ENCODE data around the gene MTX3. TPM values are rescaled to one million over a fixed set of nuclear protein-coding genes. Genes with fewer than 3 reads are reported as not detected.

MTX3 gene
- total RNA-seq = 9.7 TPM
- long read RNA-seq, full-length matches to known transcripts = 2 of 2 reads
- long read RNA-seq, partial matches to known transcripts = 0 of 2 reads
- long read RNA-seq, other reads (novel, unspliced or antisense) = 0 of 2 reads

GRCh38 chr5:79990598-79991507 lies at the start of gene MTX3:
Gene MTX3, minus strand, starts transcription at chr5:79991262. Its CDS starts 24 bp downstream, at chr5:79991238.
- DNase-seq (ENCODE audit: missing footprints) = peak; percentile 93
- ATAC-seq = peak; percentile 96
- intact Hi-C loops (cut with DNase I) = loop anchor here (5.0 kb wide), 2 partner anchors 91 to 191 kb away; no protein-coding TSS in a partner anchor

GRCh38 chr5:80039650-80040049 lies 48.6 kb upstream of the MTX3 start:
- intact Hi-C loops (cut with DNase I) = loop anchor here (5.0 kb wide), 1 partner anchor 67 kb away; no protein-coding TSS in a partner anchor
- ATAC-seq = no peak
- no peak for DNase-seq (ENCODE audit: missing footprints)

GRCh38 chr5:80037366-80037765 lies 46.3 kb upstream of the MTX3 start:
- ATAC-seq (no peak), DNase-seq (ENCODE audit: missing footprints) (no peak)
- intact Hi-C loops (cut with DNase I) = loop anchor here (5.0 kb wide), 1 partner anchor 65 kb away; no protein-coding TSS in a partner anchor

- DNase-seq (ENCODE audit: missing footprints) (no peak), ATAC-seq (no peak)
- intact Hi-C loops (cut with DNase I) = loop anchor here (5.0 kb wide), 1 partner anchor 64 kb away; no protein-coding TSS in a partner anchor
Measured at GRCh38 chr5:80036615-80037014, 45.6 kb upstream of the MTX3 start.

GRCh38 chr5:80035839-80036238 lies 44.8 kb upstream of the MTX3 start:
- ATAC-seq (no peak), DNase-seq (ENCODE audit: missing footprints) (no peak)
- intact Hi-C loops (cut with DNase I) = loop anchor here (5.0 kb wide), 1 partner anchor 64 kb away; no protein-coding TSS in a partner anchor

- DNase-seq (ENCODE audit: missing footprints) = no peak
- intact Hi-C loops (cut with DNase I) = loop anchor here (5.0 kb wide), 1 partner anchor 63 kb away; no protein-coding TSS in a partner anchor
- ATAC-seq = no peak
Measured at GRCh38 chr5:80034962-80035821, 44.1 kb upstream of the MTX3 start, which contains the start of gene THBS4. Gene THBS4, plus strand, starts transcription at chr5:80035348. Its CDS starts 190 bp downstream, at chr5:80035538.

GRCh38 chr5:80034559-80034958 lies 43.5 kb upstream of the MTX3 start:
- DNase-seq (ENCODE audit: missing footprints) = no peak
- ATAC-seq = no peak
- intact Hi-C loops (cut with DNase I) = no loop called here

GRCh38 chr5:80033513-80033912 lies 42.5 kb upstream of the MTX3 start:
- intact Hi-C loops (cut with DNase I) = no loop called here
- DNase-seq (ENCODE audit: missing footprints) (no peak), ATAC-seq (no peak)

- ATAC-seq = no peak
- no peak for DNase-seq (ENCODE audit: missing footprints)
- intact Hi-C loops (cut with DNase I) = no loop called here
Measured at GRCh38 chr5:80031109-80031508, 40.0 kb upstream of the MTX3 start.

GRCh38 chr5:80026841-80027240 lies 35.8 kb upstream of the MTX3 start:
- ATAC-seq = no peak
- DNase-seq (ENCODE audit: missing footprints) = no peak
- intact Hi-C loops (cut with DNase I) = no loop called here

- intact Hi-C loops (cut with DNase I) = no loop called here
- no peak for DNase-seq (ENCODE audit: missing footprints)
- no peak for ATAC-seq
Measured at GRCh38 chr5:80025069-80025468, 34.0 kb upstream of the MTX3 start.

- no peak for DNase-seq (ENCODE audit: missing footprints)
- ATAC-seq = peak; percentile 69
Measured at GRCh38 chr5:80010754-80011392, 19.8 kb upstream of the MTX3 start.

GRCh38 chr5:80008995-80009765 lies 18.1 kb upstream of the MTX3 start:
- ATAC-seq (no peak), DNase-seq (ENCODE audit: missing footprints) (no peak)
- intact Hi-C loops (cut with DNase I) = no loop called here

More at GRCh38 chr5:80010754-80011392, 19.8 kb upstream of the MTX3 start:
- intact Hi-C loops (cut with DNase I) = no loop called here

GRCh38 chr5:80002677-80003076 lies 11.6 kb upstream of the MTX3 start:
- intact Hi-C loops (cut with DNase I) = no loop called here
- ATAC-seq (no peak), DNase-seq (ENCODE audit: missing footprints) (no peak)

GRCh38 chr5:79999722-80000121 lies 8.7 kb upstream of the MTX3 start:
- intact Hi-C loops (cut with DNase I) = no loop called here
- ATAC-seq = no peak
- no peak for DNase-seq (ENCODE audit: missing footprints)

GRCh38 chr5:79992891-79993657 lies 2.0 kb upstream of the MTX3 start:
- intact Hi-C loops (cut with DNase I) = loop anchor here (5.0 kb wide), 2 partner anchors 89 to 189 kb away; no protein-coding TSS in a partner anchor
- ATAC-seq (no peak), DNase-seq (ENCODE audit: missing footprints) (no peak)

GRCh38 chr5:79990205-79990597 lies 861 bp downstream of the MTX3 start:
- intact Hi-C loops (cut with DNase I) = loop anchor here (5.0 kb wide), 2 partner anchors 92 to 192 kb away; no protein-coding TSS in a partner anchor
- DNase-seq (ENCODE audit: missing footprints) (no peak), ATAC-seq (no peak)
